ENCODE data around the gene AXL. TPM values are rescaled to one million over a fixed set of nuclear protein-coding genes. Genes with fewer than 3 reads are reported as not detected.
A peak's percentile ranks its signal among the peaks of the same experiment; 100 is the strongest.
"Not testable (repeated sequence)": the region's sequence is repeated elsewhere in the genome, so short reads cannot be mapped to it uniquely, and the experiment has no call there.

The AXL gene
- 2.6 and 27.0 TPM in 2 replicates for total RNA-seq

- DNase-seq (ENCODE audit: low read depth in 2 of 2), result peak; percentile 66
These were observed at the start of gene AXL for GRCh38 chr19:41218615-41219507. AXL (plus strand) TSS chr19:41219223; CDS start chr19:41219393, 170 bp downstream.

GRCh38 chr19:41172297-41173164 lies 46.5 kb upstream of the AXL start:
- no peak for DNase-seq (ENCODE audit: low read depth in 2 of 2)

GRCh38 chr19:41174297-41174928 lies 44.6 kb upstream of the AXL start:
- no peak for DNase-seq (ENCODE audit: low read depth in 2 of 2)

- DNase-seq (ENCODE audit: low read depth in 2 of 2), result peak in 1 of 2 donors; percentile 35
These were observed 42.9 kb upstream of the AXL start for GRCh38 chr19:41175801-41176777.

GRCh38 chr19:41180173-41180572 lies 38.9 kb upstream of the AXL start:
- DNase-seq (ENCODE audit: low read depth in 2 of 2), result not testable (repeated sequence)

- no peak for DNase-seq (ENCODE audit: low read depth in 2 of 2)
These were observed 31.8 kb upstream of the AXL start for GRCh38 chr19:41186971-41187883.

- DNase-seq (ENCODE audit: low read depth in 2 of 2), result no peak
These were observed 31.1 kb upstream of the AXL start for GRCh38 chr19:41187884-41188279.

GRCh38 chr19:41189425-41190065 lies 29.5 kb upstream of the AXL start:
- no peak for DNase-seq (ENCODE audit: low read depth in 2 of 2)

- peak; percentile 11 to 34 for DNase-seq (ENCODE audit: low read depth in 2 of 2)
These were observed 26.2 kb upstream of the AXL start, which contains the start of gene CYP2S1 for GRCh38 chr19:41192574-41193429. CYP2S1 (plus strand) TSS chr19:41193219; CDS start chr19:41193265, 46 bp downstream.

- no peak for DNase-seq (ENCODE audit: low read depth in 2 of 2)
These were observed 25.4 kb upstream of the AXL start for GRCh38 chr19:41193430-41194156.

GRCh38 chr19:41194157-41194552 lies 24.9 kb upstream of the AXL start:
- peak in 1 of 2 donors; percentile 16 for DNase-seq (ENCODE audit: low read depth in 2 of 2)

GRCh38 chr19:41195675-41196497 lies 23.1 kb upstream of the AXL start:
- DNase-seq (ENCODE audit: low read depth in 2 of 2), result peak in 1 of 2 donors; percentile 48

- no peak for DNase-seq (ENCODE audit: low read depth in 2 of 2)
These were observed 20.5 kb upstream of the AXL start for GRCh38 chr19:41198559-41198958.

- DNase-seq (ENCODE audit: low read depth in 2 of 2), result no peak
These were observed 15.7 kb upstream of the AXL start for GRCh38 chr19:41203371-41203770.

- peak; percentile 88 to 92 for DNase-seq (ENCODE audit: low read depth in 2 of 2)
These were observed 14.7 kb upstream of the AXL start for GRCh38 chr19:41204338-41204737.

GRCh38 chr19:41205995-41206394 lies 13.0 kb upstream of the AXL start:
- no peak for DNase-seq (ENCODE audit: low read depth in 2 of 2)

All from lung microvascular endothelial cell (primary cell).